DMS 273 (cell line): ENCODE data around the gene CDCP2.

Source experiments
- DNase-seq: peaks from one replicate; lab custom pipeline; 2025; ENCODE audit not compliant: unreplicated experiment; lab: John Stamatoyannopoulos, UW

CDCP2 gene

DNA sequence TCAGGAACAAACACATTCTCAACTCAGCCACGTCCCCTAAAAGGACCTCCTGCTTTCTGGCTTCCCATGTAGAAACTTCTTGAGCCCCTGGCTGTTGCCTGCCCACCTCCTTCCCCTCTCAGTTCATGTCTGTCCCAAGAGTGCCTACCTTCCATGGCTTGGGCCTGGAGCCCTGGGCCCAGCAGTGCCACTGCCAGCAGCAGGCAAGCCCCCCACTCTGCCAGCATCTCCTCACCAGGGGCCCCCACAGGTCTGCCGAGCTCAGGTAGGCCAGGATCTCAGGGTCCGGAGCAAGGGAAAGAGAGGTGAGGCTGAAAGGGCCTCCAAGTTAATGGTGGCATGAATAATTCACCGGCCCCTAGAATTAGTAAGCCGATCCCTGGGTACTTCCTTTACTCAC, at the start of gene CDCP2:
Gene CDCP2, minus strand, starts transcription at position 305 of the 400 bp plus-strand sequence. Its CDS starts 78 bp downstream, at position 227.
- no peak for DNase-seq

GRCh38 chr1:54200519-54200997, 47.8 kb upstream of the CDCP2 start:
- DNase-seq = no peak

DNA sequence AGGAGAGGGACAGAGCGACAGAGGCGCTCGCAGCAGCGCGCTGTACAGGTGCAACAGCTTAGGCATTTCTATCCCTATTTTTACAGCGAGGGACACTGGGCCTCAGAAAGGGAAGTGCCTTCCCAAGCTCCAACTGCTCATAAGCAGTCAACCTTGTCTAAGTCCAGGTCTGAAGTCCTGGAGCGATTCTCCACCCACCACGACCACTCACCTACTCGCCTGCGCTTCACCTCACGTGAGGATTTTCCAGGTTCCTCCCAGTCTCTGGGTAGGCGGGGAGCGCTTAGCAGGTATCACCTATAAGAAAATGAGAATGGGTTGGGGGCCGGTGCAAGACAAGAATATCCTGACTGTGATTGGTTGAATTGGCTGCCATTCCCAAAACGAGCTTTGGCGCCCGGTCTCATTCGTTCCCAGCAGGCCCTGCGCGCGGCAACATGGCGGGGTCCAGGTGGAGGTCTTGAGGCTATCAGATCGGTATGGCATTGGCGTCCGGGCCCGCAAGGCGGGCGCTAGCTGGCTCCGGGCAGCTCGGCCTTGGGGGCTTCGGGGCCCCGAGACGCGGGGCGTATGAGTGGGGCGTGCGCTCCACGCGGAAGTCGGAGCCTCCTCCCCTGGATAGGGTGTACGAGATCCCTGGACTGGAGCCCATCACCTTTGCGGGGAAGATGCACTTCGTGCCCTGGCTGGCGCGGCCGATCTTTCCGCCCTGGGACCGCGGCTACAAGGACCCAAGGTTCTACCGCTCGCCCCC, 47.1 kb upstream of the CDCP2 start, which contains the start of the genes CYB5RL and MRPL37:
Gene CYB5RL, minus strand, starts transcription at position 266 of the 754 bp plus-strand sequence. CDS start 4,414 bp downstream, outside the sequence.
Gene MRPL37, plus strand, starts transcription at position 403 of the 754 bp plus-strand sequence. Its CDS starts 77 bp downstream, at position 480.
- peak; percentile 99 for DNase-seq

GRCh38 chr1:54199151-54199764, 46.5 kb upstream of the CDCP2 start:
- no peak for DNase-seq

DNA sequence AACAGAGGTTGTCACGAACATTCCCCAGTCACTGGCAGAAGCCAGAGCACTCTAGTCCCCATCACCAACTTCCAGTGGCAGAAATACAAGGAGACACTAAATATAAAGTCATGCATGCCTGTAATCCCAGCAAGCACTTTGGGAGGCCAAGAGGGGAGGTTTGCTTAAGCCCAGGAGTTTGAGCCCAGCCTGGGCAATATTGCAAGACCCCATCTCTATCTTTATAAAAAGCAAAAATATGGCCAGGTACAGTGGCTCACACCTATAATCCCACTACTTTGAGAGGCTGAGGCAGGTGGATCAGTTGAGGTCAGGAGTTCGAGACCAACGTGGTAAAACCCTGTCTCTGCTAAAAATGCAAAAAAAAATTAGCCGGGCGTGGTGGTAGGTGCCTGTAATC, 40.7 kb upstream of the CDCP2 start:
- no peak for DNase-seq

GRCh38 chr1:54191525-54191924, 38.7 kb upstream of the CDCP2 start:
- no peak for DNase-seq

DNA sequence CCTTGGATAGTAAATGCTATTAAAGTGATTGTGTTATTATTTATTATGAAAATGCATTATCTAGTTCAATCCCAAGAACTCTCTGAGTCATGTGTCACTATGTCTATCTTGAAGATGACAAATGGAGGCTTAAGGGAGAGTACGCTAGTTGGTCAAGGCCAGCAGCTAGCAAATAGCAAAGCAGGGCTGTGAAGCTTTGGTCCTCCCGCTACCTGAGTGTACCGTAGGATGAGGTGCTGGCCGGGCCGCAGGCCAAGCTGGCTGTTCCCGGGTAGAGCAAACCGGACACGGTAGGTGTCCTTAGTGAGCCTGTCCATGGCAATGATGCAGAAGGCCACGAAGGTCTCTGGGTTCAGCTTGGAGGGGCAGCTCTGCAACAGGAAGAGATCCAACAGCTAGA, 37.7 kb upstream of the CDCP2 start:
- DNase-seq = no peak

DNA sequence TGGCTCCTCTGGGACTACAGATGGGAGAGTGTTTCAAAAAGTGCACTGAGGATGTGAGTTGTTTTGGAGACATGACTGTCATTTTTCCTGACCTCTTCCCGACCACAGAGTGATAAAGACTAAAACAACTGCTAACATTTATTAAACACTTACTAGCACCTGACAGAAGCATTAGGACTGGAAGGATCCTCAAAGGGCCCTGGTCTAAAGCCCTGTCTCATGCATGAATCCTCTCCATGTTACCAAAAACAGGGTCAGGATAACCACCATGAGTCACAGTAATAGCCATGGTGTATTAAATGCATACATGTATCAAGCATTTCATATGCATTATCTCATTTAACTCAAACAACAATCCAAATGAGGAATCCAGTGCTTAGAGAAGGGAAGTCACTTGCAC, 35.5 kb upstream of the CDCP2 start:
- DNase-seq = no peak

DNA sequence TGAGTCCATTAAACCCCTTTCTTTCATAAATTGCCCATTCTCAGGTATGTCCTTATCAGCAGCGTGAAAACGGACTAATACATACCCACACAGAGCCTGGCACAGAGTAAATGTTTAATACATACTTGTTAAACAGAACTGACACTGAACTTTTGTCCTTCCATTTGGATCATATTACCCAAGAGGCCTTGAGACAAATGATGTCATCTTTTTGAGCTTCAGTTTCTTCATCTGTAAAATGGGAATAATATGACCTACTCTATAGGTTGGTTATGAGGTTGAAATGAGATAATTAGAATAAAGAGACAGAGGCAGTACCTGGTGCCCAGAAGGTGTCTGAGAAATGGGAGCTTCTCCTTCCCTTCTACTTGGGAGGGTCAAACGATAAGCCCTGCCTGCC, 33.3 kb upstream of the CDCP2 start:
- DNase-seq = no peak

DNA sequence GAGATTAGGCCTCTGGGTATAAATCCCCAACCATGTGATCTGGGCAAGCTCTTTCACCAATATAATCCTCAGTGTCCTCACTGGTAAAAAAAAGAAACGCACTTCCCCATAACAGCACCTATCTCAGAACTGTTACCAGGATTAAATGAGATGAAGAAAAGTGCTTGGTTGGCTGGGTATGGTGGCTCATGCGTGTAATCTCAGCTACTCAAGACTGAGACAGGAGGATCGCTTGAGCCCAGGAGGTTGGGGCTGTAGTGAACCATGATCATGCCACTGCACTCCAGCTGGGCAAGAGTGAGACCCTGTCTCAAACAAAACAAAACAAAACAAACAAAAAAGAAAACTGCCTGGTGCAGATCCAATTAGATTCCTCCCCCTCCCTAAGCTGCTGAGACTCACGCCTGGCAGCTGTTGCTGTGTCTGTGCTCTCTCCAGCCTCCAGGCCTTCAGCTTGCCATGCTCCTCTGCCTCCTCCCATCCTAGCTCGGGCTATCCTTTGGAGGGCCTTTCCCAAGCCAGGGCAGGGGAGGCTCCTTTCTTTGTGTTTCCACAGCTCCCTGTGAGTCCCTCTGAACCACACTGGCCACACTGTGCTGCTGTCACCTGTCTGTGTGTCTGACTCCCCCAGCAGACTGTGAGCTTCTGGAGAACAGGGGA, 28.0 kb upstream of the CDCP2 start:
- DNase-seq = peak; percentile 43

GRCh38 chr1:54178296-54179070, 25.7 kb upstream of the CDCP2 start:
- no peak for DNase-seq

DNA sequence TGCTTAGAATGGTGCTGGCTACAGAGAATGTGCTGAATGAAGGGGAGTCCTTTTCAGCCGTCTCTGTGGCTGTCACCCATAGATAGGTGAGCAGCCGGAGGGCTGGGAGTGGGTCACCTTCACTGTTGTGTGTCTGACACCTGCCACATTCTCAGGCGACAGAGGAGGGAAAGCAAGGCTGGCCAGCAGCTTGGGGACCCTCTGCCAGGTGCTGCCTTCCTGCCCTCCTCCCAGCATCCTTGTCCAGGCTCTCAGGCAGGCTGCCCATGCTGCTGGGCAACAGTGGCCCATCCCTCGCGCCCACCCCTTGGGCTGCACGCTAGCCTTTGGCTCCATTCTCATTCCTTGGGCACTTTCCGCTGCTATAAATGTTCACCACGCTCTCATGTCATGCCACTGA, 24.9 kb upstream of the CDCP2 start:
- DNase-seq = no peak

GRCh38 chr1:54176621-54177327, 24.0 kb upstream of the CDCP2 start:
- no peak for DNase-seq

DNA sequence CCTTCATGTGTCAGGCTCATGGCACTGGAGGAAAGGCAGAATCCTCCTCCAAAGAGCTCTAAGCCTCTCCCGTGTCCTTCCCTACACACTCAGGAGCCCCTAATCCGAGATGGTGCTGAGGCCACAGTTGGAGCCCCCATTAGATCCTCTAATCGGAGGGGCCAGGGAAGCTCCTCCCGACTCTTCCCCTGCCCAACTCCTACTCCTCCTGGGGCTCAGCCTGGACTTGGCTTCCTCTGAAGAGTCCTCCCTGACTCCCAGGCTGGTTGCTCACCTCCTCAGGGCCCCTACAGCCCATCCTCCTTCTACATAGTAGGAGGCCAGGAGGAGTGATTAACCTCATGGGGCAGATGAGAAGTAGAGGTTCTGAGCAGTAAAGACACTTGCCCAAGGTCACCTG, 21.3 kb upstream of the CDCP2 start:
- no peak for DNase-seq

DNA sequence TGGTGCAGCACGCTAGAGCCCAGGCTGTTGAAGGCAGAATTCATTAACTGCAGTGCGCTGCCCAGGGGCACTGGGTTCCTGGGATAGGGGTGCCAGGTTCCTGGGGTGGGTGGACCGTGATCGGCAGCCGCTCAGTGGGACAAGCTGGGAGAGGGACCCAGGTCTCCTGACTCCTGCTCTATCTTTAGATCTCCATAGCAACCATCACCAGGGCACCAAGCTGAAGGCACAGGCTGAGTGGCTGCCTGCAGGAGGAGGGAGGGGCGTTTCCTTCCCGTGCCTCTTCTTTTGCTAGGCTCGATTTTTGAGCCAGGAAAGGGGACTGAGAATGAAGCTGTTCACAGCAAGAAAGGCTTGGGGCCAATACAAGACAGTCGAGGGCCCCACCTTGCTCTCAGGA, 20.9 kb upstream of the CDCP2 start:
- no peak for DNase-seq

GRCh38 chr1:54172614-54173599, 20.1 kb upstream of the CDCP2 start:
- DNase-seq = no peak

- DNase-seq = no peak
Measured at GRCh38 chr1:54171606-54172005, 18.8 kb upstream of the CDCP2 start.

- no peak for DNase-seq
Measured at GRCh38 chr1:54171016-54171415, 18.2 kb upstream of the CDCP2 start.

- DNase-seq = no peak
Measured at GRCh38 chr1:54169068-54169467, 16.3 kb upstream of the CDCP2 start.
